GM18873 (cell line): ENCODE results near the gene COL13A1.

ENCODE experiments used
- ATAC-seq: cut with Tn5 transposase; IDR thresholded peaks from one replicate; pipeline ENCODE4 v1.9.1; 2021; ENCODE audit warnings: mild to moderate bottlenecking, moderate library complexity, moderate number of reproducible peaks; ENCODE audit not compliant: unreplicated experiment, low FRiP score

Gene COL13A1

DNA sequence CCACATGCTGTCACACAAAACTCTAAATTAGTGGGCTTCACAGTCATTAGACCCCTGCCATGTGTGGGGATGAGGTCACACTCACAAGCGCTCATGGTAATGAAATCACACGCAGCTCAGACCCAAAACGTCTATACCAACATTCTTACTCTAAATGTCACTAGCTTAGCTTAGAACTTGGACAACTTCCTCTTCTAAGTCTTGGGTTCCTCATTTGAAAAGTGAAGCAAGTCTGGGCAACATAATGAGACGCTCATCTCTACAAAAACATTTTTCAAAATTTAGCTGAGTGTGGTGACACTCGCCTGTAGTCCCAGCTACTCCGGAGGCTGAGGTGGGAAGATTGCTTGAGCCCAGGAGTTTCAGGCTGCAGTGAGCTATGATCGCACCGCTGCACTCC is 158.2 kb downstream of the COL13A1 start:
- no peak for ATAC-seq

DNA sequence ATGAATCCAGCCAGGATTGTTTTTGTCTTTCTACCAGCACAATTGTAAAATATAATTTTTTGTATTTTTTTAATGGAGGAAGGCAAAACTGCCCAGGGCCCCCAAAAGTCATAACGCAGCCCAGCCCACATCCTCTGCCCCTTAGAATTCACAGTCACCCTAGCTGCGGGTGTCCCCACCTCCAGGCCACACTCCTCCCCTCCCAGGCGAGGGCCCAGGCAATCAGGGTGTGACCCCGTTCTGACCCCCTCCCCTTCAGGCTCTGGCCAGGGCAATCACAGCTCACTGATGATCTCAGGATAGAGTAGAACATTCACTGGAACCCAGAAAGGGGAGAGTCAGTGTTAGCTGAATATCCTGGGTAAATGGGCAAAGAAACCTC is 158.9 kb downstream of the COL13A1 start:
- no peak for ATAC-seq

DNA sequence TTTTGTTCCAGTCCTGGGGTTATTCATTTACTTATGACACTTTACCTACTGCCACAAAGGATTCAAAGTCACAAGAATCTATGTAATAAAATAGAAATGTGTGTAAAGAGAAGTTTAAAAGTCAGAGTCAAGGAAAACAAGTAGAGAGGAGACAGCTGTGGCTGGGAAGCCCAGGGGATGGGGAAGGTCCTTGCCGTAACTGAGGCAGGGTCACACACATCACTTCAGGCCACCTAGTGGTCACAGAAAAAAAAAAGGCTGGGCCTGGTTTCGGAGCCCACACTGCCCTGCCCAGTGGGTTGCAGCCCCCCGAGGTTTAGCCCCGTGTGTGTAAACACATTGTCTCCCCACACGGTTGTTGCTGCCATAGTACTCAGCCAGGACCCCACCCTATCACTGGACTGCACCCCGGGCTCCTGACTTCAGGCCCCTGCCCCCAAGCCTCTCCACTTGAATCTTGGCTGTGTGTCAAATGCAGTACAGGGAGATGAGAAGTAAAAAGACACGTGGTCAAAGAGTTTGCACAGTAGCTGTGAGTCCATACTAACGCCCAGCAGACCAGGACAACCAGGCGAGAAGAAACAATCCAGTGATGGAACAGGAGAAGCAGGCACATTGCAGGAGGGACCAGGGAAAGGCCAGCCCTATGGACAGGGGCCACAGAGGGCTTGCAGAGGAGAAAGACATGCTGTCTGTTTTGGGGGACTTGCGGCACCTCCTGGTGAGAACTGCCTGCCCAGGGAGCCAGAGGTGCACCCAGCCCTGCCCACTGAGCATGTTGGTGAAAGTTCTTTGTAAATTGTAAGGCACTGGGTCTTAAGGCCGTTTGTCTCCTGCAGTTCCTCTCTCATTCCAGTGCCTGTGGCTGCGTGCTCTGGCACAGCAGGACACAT is 159.5 kb downstream of the COL13A1 start:
- no peak for ATAC-seq

DNA sequence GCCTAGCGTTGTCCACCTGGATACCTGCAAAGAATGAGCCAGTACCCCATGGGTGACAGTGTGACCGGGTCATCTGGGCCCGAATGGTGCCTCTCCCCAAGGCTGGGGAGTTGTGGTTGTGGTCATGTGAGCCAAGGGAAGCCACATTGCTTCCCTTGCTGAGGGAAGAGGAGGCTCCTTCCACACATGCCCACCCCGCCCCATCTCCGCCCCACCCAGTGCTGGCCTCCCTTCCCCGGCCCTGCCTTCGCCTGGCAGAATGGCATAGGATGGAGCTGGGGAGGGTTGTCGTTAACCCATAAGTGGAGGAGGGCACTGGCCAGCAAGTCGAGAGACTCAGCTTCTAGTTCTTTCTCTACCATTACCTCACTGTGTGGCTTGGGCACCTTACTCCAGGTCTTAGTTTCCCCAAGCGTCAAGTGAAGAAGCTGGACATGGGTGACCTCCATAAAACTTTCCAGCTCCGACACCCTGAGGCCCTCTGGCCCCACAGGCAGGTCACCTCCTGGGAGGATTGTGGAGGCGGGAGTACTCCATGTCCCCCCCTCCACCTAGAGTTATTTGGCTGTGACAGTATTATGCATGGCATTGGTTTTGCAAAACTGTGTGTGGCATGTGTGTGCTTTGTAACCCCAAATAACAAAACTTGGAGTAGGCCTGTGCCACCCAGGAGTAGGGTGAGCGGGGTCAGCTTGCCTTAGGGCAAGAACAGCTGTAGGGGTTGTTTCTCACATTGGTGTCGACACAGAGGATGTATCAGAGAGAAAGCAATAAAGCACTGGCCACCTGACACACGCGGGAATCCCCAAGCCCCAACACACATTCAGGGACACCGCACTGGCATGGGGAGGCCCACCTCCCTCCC is 160.4 kb downstream of the COL13A1 start:
- ATAC-seq = no peak

DNA sequence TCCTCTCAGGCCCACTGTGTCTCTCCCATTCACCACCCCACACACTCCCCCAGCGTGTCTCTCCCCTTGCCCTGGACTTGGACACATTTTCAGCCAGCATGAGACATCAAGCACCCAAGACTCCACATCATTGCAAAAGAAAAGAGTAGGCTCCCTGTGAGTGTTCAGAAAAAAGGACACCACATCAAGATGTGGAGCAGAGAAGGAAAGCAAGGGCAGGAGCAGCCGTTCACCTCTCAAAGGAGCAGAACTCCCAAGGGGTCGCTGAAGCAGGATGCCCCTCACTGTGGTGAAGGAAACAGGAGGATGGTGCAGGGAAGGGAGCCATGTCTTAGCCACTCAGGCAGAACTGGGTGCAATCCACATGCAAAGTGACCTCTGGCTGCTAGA is 161.0 kb downstream of the COL13A1 start:
- ATAC-seq = no peak

DNA sequence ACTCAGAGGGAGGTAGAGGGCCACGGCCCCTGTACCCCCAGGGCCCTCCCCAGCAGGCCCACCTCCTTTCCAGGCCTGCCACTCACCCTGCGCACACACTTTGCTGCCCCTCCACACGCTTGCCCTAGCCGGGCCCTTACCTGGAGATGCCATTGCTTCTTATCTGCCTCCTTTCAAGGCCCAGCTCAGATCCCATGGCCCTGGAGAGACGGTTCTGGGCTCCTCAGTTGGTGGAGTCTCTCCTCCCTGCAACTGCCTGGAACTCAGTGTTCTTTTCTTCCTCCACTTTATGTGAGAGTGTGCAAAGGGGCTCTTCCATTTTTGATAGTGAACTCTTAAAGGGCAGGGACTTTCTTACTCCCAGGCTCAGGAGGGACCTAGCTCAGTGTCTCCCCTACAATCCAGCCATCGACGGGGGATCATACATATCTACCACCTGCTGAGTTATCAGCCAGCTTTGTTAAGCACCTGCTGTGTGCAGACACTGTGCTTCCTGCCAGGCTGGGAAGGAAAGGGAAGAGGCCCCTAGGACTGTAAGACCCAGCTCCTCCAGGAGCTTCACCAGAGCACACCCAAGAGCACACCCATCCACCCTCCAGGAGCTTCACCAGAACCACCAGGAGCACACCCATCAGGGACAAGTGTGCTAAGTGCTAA is 161.6 kb downstream of the COL13A1 start:
- ATAC-seq = no peak

DNA sequence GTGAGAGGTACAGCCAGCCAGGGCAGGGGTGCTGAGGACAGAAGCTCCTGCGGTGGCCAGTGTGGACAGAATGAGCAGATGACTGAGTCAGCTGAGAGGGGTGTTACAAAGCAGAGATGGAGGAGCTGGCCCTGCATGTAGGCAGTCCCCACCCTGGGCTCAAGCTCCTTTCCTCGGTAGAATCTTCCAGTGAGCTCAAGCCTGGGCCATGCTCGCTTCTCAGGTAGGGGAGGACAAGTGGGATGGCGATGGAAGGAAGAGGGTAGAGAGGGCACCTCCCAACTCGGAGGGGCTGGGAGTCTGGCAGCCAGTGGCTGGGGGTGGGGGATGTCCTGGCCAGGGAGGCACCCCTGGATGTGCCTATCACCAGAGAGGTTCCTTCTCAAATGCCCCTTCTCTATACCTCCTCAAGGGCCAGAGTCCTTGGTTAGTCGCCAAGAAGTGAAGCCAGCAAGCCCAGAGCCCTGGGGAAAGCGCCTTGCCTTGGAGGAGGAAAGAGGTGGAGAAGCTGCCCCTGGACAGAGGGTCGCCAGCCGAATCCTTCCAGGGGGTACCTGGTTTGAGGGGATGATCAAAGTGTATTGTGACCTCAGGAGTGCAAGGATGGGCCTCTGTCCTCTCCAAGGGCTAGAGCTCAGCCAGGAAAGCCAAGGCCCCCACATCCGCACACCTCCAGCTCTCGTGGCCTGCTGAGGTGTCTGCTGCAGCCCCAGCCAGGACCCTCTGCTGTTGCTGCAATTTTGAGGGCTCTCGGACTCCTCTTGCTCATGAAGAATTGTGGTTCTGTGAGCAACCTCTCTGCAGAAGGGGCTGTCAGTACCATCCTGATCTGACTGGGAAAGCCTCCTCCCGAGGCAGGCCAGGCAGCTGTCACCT is 162.4 kb downstream of the COL13A1 start:
- no peak for ATAC-seq

DNA sequence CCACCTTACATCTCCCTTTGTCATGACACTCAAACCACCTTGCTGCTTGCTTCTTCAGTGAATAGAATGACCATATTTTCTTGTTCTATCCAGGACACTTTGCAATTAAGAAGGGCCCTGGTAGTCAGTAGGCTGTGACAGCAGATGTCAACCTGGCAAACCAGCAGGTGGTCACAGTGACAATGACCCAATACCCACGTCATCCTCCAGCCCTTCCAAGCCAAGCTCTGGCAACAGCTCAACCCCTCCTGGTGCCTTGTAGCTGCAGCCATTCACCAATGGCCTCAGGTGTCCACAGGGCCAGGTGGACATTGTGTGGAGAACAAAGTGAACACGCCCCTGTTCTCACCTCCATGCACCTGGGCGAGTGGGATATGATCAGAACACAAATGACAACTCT is 163.4 kb downstream of the COL13A1 start:
- no peak for ATAC-seq

DNA sequence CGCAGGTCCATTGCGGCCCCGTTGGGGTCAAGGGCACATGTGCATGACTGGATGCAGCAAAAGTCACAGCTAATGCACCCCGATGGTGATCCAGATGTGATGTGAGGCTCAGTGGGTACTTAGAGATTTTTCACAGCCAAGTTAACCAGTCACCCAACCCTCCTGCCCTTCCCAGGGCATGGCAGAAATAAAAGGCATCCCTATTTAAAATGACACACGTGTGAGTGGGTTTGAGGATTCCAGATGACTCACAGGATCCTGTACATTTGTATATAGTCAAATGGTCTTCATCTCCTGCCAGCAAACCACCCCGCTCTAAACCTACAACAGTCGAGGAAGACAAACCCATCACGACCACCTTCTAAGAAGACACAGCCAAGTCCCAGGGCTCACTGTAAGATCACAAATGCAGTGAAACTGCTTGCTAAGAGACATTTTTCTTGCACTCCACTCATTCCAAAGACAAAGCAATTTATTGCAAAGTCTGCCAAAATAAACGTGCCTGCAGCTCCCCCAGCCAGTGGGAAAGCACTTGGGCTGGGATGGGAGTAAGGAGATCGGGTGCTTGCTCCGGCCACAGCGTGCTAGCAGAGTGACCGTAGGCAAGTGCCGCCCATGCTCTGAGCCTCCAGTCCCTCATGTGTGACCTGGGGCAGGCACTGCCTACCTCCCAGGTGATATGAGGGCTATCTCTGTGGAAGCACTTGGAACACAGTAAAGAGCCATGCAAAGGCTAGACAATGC is 164.4 kb downstream of the COL13A1 start:
- ATAC-seq = no peak

DNA sequence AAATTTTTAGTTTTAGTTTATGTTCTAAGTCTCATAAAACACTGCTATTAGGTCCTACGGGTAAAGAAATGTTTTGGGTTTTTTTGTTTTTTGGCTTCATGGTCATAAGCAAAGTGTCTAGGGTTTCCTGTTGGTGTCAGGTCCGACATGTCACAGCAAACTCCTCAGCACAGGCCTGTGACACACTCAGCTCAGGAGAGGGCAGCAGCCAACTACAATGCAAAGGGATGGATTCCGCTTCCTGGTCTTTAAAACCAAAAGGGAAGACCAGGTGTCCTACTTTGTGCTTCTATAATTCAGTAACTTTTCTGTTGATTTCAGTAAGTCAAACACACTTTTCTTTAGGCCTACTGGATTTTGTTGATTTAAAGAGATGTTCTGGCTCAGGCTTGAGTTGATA is 167.1 kb downstream of the COL13A1 start:
- ATAC-seq = no peak

DNA sequence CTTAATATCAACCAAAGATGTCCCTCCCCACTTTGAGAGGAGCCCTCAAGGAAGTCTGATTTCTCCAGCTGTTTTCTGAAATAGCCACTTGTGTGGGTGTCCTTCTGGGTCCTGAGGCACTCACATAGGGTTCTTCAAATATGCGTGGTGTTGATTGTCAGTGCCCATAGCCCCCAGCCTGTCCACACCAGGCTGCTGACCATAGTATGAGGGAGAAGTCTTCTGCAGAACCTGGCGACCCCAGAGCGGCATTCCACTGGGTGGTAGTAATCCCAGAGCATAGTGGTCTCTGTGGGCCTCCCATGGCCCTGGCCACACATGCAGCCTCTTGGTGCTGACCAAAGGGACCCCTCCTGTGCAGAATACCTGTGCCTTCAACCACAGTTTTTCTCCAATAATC is 168.3 kb downstream of the COL13A1 start:
- no peak for ATAC-seq

DNA sequence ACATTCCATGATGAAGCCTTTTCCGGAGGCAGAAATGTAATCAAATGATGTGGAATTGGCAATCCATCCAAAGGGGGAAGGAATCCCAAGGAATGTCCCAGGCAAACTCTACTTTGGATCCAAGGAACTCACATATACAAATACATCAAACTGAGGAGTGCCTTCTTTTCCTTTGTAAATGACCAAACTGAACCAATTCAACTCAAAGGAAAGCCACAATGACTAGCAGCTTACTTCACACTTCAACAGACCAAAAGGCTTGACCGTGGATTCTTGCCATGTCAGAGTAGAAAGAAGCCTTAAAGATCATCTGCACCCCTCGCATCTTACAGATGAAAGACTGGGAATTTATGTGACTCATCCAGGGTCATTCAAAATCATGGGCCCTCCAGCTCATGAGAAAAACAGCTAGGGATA is 171.3 kb downstream of the COL13A1 start:
- ATAC-seq = no peak

DNA sequence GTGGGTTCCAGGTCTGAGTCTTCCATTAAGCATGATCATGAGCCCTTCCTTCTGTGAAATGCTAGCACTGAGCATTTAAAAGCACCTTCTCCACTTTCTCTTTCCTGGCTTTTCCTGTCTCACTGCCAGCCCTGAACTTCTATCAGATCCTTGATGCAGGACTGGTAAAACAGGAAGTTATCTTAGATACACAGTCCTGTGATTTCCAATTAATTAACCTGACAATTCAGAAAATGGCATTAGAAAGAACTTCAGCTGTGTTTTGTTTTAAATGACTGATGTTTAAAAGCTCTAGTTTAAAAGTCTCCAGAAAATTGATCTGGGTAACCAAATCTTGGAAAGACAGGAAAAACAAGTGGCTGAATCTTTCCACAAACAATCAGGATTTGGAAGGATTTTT is 172.0 kb downstream of the COL13A1 start:
- ATAC-seq = no peak

DNA sequence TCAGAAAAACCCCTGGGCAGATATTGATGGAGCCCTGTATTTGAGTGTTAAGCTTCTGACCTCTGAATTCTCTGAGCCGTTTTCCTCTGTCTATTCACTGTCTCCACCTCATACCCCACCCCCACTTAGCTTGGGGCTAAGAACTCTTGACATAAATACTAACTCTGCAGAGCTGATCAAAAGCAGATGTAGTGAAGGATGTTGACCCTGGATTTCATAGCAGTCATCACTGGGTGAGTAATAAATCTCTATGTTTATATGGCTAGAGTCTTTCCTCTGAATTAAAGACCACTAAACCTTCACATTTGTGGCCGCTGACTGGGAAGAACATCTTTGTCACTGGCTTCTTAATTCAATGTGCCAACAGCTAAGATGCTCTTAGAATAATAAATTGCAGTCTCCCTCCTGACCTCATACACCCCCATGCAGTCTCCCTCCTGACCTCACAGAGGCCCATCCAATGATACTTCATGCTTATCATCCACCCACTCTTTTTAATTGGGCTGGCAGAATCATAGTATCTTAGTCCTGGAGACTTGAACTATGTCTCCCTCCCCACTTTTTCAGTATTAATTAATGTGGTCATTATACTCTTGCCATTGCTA is 172.9 kb downstream of the COL13A1 start:
- no peak for ATAC-seq

DNA sequence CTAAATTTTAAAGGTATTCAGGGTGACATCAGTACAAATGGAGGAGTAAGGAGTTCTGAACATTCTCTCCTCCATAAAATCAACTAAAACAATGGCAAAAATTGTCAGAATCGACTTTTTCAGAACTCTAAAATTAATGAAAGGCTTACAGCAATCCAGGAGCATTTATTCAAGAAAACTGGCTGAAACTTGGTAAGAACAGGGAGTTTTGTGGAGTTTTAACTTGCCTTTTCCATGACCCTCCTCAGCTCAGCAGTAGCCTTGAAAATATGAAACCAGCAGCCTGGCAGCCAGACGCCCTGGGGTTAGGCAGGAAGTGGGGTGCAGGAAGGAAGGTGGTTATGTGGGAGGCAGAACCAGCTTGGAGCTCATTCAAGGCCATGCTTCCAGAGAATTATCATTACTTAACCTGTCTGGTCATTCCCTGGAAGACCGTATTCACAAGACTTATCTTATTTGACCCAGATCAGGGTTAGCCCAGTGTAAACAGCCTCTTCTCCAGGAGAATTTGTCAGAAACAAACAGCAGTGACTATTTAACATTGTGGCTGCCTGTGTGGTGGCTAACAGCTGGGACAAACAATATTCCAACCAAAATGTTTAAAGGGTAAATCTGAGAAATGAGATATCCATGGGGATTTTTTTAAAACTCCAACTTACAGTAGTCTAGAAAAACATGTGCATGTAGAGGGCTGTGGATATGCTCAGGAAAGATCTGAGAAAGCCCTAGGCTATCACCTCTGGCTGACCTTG is 175.3 kb downstream of the COL13A1 start:
- no peak for ATAC-seq

DNA sequence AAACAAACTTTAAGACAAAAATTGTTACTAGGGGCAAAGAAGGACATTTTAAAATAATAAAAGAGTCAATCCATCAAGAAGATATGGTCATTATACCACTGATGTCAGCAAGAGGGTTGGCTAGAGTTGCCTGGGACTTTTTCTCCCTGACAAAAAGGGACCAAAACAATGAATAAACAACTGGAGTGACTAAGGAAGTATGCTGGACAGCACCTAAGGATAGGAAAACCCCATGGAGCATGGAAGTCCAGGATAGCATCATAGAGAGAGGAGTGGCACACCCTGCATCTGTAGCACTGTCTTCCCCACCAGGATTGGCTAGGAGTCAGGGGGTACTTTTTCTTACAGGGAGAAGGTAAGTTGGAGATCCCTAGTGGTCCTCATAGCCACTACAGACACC is 177.5 kb downstream of the COL13A1 start:
- no peak for ATAC-seq

DNA sequence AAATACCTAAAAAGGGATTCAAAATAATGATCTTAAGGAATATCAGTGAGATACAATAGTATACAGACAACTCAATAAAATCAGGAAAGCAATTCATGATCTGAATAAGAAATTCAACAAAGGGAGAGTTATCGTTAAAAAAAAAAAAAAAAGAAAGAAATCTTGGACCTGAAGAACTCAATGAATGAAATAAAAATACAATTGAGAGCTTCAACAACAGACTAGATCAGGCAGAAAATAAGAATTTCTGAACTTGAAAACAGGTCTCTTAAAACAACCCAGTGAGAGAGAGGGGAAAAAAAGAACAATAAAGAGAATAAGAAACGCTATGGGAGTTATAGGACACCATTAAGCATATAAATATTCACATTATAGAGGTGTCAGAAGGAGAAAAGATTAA is 179.0 kb downstream of the COL13A1 start:
- no peak for ATAC-seq

DNA sequence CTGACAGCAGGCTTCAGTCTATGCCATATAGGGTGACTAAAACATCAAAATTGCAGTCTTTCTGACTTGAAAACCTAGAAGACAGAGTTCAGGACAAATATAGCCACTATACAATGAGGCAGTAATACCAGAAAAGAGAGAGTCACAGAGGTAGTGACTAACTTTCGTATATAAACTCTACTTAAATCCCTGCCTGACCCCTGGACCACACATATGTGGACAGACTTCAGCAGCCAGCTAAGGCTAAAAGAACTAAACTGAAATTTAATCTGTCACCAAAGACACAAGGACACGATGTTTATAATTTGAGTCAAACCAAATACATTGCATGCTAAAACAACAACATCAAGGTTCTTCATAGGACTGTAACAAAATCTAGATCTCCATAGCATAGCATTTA is 186.4 kb downstream of the COL13A1 start:
- ATAC-seq = no peak
